HCT116 (cell line): ENCODE measurements around the gene MAPK10. TPM values are rescaled to one million over a fixed set of nuclear protein-coding genes. Genes with fewer than 3 reads are reported as not detected.

Experiments
- ATAC-seq: fragments of 200-7000 bp; cut with Tn5 transposase; 2 replicates; pipeline ENCODE4 v1.9.1; 2020; ENCODE audit warnings: mild to moderate bottlenecking, moderate library complexity
- BruUV-seq: library from RNA; stranded (reverse); fragments of 400-500 nt; replicated peaks from 2 replicates; lab custom pipeline; 2021; lab: Mats Ljungman, UMichigan
- CTCF ChIA-PET: fragments of 300-600 bp; sonication (Branson Sonifier 250); formaldehyde crosslinking; loops from one replicate; lab custom pipeline; 2021; ENCODE audit warnings: antibody characterized with exemption; lab: Charles Lee
- POLR2A ChIA-PET: fragments of 300-600, 350-600 bp; sonication (Branson Sonifier 250); formaldehyde crosslinking; loops from one replicate; lab custom pipeline; 2021; ENCODE audit warnings: antibody characterized with exemption; lab: Charles Lee
- RAD21 ChIA-PET, 2 experiments: fragments of 300-600 bp; sonication (Branson Sonifier 250); formaldehyde crosslinking; loops; one replicate each; lab custom pipeline; 2023; ENCODE audit warnings: low total read pairs in 2 of 2; ENCODE audit not compliant: uncharacterized antibody in 2 of 2, unreplicated experiment in 2 of 2, low non-redundant PET in 1 of 2; lab: Charles Lee
- DNase-seq: peaks from one replicate; pipeline ENCODE4 v3.0.0-alpha.2; 2010; ENCODE audit warnings: low read depth, low spot score
- H2AFZ ChIP-seq: fragments of 200-600 bp; shearing (Covaris generic), sonication (generic); 2 replicates; pipeline ENCODE4 v1.6.1; 2017; ENCODE audit warnings: low read depth, mixed run types, mixed read lengths, antibody characterized with exemption, low read length; ENCODE audit not compliant: poor library complexity, severe bottlenecking
- H3K27ac ChIP-seq: 2 replicates; pipeline ENCODE4 v1.5.1; 2012; ENCODE audit warnings: low read depth, low read length
- H3K27me3 ChIP-seq: fragments of 200-600 bp; sonication (generic); 2 replicates; pipeline ENCODE4 v1.6.1; 2016; ENCODE audit warnings: mixed run types, low read length, mixed read lengths; ENCODE audit not compliant: insufficient read depth
- H3K36me3 ChIP-seq, 2 experiments: fragments of 200-500 bp in 1 of 2; fragments of 200-600 bp in 1 of 2; sonication (Bioruptor generic) in 1 of 2; sonication (generic) in 1 of 2; 2 replicates each; pipeline versions ENCODE4 v1.5.1 to v1.6.1; 2014 to 2016; ENCODE audit warnings: low read length in 2 of 2, inconsistent platforms in 1 of 2, mixed read lengths in 1 of 2, mixed run types in 1 of 2; ENCODE audit not compliant: insufficient read depth in 2 of 2, control insufficient read depth in 1 of 2
- H3K4me1 ChIP-seq, 2 experiments: fragments of 200-600 bp in 1 of 2; sonication (generic) in 1 of 2; 2 replicates each; pipeline versions ENCODE4 v1.5.1 to v1.6.1; 2012 to 2017; ENCODE audit warnings: low read length in 2 of 2, inconsistent platforms in 1 of 2, mild to moderate bottlenecking in 1 of 2, mixed read lengths in 1 of 2, mixed run types in 1 of 2, moderate library complexity in 1 of 2; ENCODE audit not compliant: insufficient read depth in 2 of 2, control insufficient read depth in 1 of 2
- H3K4me2 ChIP-seq: fragments of 200-600 bp; sonication (generic); 2 replicates; pipeline ENCODE4 v1.6.1; 2017; ENCODE audit warnings: mixed run types, low read length, mixed read lengths
- H3K4me3 ChIP-seq, 2 experiments: fragments of 200-600 bp in 1 of 2; sonication (generic) in 1 of 2; replicated peaks in 1 of 2; 2 replicates each; pipeline ENCODE4 v1.5.1; 2011 to 2016; ENCODE audit warnings: low read length in 2 of 2, control low read depth in 1 of 2, low read depth in 1 of 2, mild to moderate bottlenecking in 1 of 2, mixed read lengths in 1 of 2, mixed run types in 1 of 2
- H3K79me2 ChIP-seq: fragments of 200-600 bp; sonication (generic); 2 replicates; pipeline ENCODE4 v1.6.1; 2017; ENCODE audit warnings: mild to moderate bottlenecking, mixed run types, low read length, moderate library complexity, mixed read lengths; ENCODE audit not compliant: insufficient read depth
- H3K9ac ChIP-seq: fragments of 200-600 bp; sonication (generic); 2 replicates; pipeline ENCODE4 v1.6.1; 2016; ENCODE audit warnings: low read length, mixed read lengths
- H3K9me2 ChIP-seq: fragments of 200-600 bp; sonication (generic), shearing (Covaris generic); 2 replicates; pipeline ENCODE4 v1.6.1; 2017; ENCODE audit warnings: mixed run types, mild to moderate bottlenecking, moderate library complexity; ENCODE audit not compliant: insufficient read depth
- H3K9me3 ChIP-seq, 2 experiments: fragments of 200-500 bp in 1 of 2; fragments of 200-600 bp in 1 of 2; sonication (Bioruptor generic) in 1 of 2; sonication (generic) in 1 of 2; 2 replicates each; pipeline ENCODE4 v1.6.1; 2014 to 2017; ENCODE audit warnings: low read length in 2 of 2, mixed read lengths in 2 of 2, inconsistent platforms in 1 of 2, low read depth in 1 of 2, mild to moderate bottlenecking in 1 of 2, mixed run types in 1 of 2, moderate library complexity in 1 of 2; ENCODE audit not compliant: control insufficient read depth in 1 of 2, insufficient read depth in 1 of 2
- H4K20me1 ChIP-seq: fragments of 200-600 bp; sonication (generic), shearing (Covaris generic); 2 replicates; pipeline ENCODE4 v1.6.1; 2017; ENCODE audit warnings: mixed run types, mild to moderate bottlenecking, moderate library complexity; ENCODE audit not compliant: insufficient read depth
- CBX3 ChIP-seq: IDR thresholded peaks from 2 replicates; pipeline ENCODE4 v1.6.1; 2012; ENCODE audit warnings: low read depth
- CEBPB ChIP-seq: IDR thresholded peaks from 2 replicates; pipeline ENCODE4 v1.6.1; 2012; ENCODE audit warnings: low read depth
- EZH2 ChIP-seq: fragments of 200-600 bp; sonication (generic); IDR thresholded peaks from 2 replicates; pipeline ENCODE4 v1.6.1; 2017; ENCODE audit warnings: antibody characterized with exemption, mixed run types
- EZH2phosphoT487 ChIP-seq: fragments of 200-600 bp; IDR thresholded peaks from 2 replicates; pipeline ENCODE4 v1.6.1; 2018; ENCODE audit warnings: antibody characterized with exemption, borderline replicate concordance
- JUND ChIP-seq: IDR thresholded peaks from 2 replicates; pipeline ENCODE4 v1.6.1; 2012
- POLR2A ChIP-seq: IDR thresholded peaks from 2 replicates; pipeline ENCODE4 v1.7.0; 2011; ENCODE audit warnings: borderline replicate concordance; ENCODE audit not compliant: insufficient read depth, insufficient read length; ENCODE audit errors: extremely low read depth
- POLR2AphosphoS5 ChIP-seq: IDR thresholded peaks from 2 replicates; pipeline ENCODE4 v1.6.1; 2011; ENCODE audit warnings: mild to moderate bottlenecking, low read depth, low read length, moderate library complexity
- RAD21 ChIP-seq: IDR thresholded peaks from 2 replicates; pipeline ENCODE4 v1.6.1; 2012; ENCODE audit warnings: low read depth, mild to moderate bottlenecking
- SIN3A ChIP-seq: IDR thresholded peaks from 2 replicates; pipeline ENCODE4 v1.6.1; 2012; ENCODE audit warnings: low read depth
- SRF ChIP-seq: IDR thresholded peaks from 2 replicates; pipeline ENCODE4 v1.6.1; 2012; ENCODE audit warnings: low read depth
- TCF7L2 ChIP-seq: IDR thresholded peaks from 2 replicates; pipeline ENCODE4 v1.7.0; 2011; ENCODE audit warnings: borderline replicate concordance, inconsistent platforms; ENCODE audit not compliant: insufficient read depth, insufficient read length; ENCODE audit errors: extremely low read depth
- YY1 ChIP-seq: IDR thresholded peaks from 2 replicates; pipeline ENCODE4 v1.6.1; 2011; ENCODE audit warnings: low read length, low read depth, moderate library complexity, mild to moderate bottlenecking; ENCODE audit not compliant: insufficient replicate concordance; ENCODE audit errors: extremely low read depth
- ZFX ChIP-seq: fragments of 450-650 bp; IDR thresholded peaks from 2 replicates; pipeline ENCODE4 v1.6.1; 2017
- ZNF274 ChIP-seq: fragments of 200-500 bp; sonication (Bioruptor generic); IDR thresholded peaks from 2 replicates; pipeline ENCODE4 v1.6.1; 2014; ENCODE audit warnings: mild to moderate bottlenecking, low read depth, low read length, inconsistent platforms
- intact Hi-C: fragments of 100-400 bp; cut with micrococcal nuclease; formaldehyde crosslinking; loops from 2 replicates; pipeline ENCODE4 v1.10.0; 2022
- total RNA-seq: library from RNA; stranded (reverse); gene quantifications from one replicate; pipeline ENCODE4 v1.2.1, GENCODE V29; 2021; ENCODE audit not compliant: unreplicated experiment
- TF ChIP-seq, protein P1 (sequence below), 3 experiments: fragments of 200-600 bp in 1 of 3; sonication (generic) in 1 of 3; IDR thresholded peaks in 2 of 3; conservative IDR thresholded peaks in 1 of 3; 2 replicates each; pipeline ENCODE4 v1.5.1; 2012 to 2017; ENCODE audit warnings: low read depth in 2 of 3, low read length in 2 of 3, antibody characterized with exemption in 1 of 3, borderline replicate concordance in 1 of 3, control low read depth in 1 of 3, mild to moderate bottlenecking in 1 of 3, mixed read lengths in 1 of 3, mixed run types in 1 of 3, moderate library complexity in 1 of 3; ENCODE audit not compliant: insufficient read depth in 1 of 3
- TF ChIP-seq, protein P2 (sequence below): IDR thresholded peaks from 2 replicates; pipeline ENCODE4 v1.6.1; 2012; ENCODE audit warnings: low read depth
- TF ChIP-seq, protein P3 (sequence below): IDR thresholded peaks from 2 replicates; pipeline ENCODE4 v1.6.1; 2012
- TF ChIP-seq, protein P4 (sequence below): IDR thresholded peaks from 2 replicates; pipeline ENCODE4 v1.6.1; 2012
- TF ChIP-seq, protein P5 (sequence below): IDR thresholded peaks from 2 replicates; pipeline ENCODE4 v1.6.1; 2011; ENCODE audit warnings: mild to moderate bottlenecking, low read length, moderate library complexity; ENCODE audit not compliant: insufficient replicate concordance; ENCODE audit errors: extremely low read depth

Gene MAPK10
- total RNA-seq, 1 experiment from 2014 or later, result 0.52 TPM

DNA sequence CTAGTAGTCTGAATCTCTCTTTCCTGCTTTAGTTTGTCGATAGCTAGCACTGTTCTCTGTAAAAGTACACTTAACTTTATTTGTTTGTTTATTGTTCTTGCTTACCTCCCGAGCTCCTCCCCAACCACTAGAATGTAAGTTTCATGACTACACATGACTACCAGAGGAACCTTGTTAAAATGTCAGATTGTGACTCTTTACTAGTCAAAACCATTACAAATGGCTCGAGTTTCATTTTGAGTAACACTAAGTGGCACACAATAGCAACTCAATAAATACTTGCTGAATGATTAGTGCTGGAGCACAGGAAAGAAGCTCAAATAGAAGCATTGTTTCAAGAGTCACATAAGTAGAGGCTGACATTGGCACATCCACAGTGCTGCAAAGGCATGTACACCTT is 116.1 kb downstream of the MAPK10 start (continued):
- TF ChIP-seq, protein P1, sequence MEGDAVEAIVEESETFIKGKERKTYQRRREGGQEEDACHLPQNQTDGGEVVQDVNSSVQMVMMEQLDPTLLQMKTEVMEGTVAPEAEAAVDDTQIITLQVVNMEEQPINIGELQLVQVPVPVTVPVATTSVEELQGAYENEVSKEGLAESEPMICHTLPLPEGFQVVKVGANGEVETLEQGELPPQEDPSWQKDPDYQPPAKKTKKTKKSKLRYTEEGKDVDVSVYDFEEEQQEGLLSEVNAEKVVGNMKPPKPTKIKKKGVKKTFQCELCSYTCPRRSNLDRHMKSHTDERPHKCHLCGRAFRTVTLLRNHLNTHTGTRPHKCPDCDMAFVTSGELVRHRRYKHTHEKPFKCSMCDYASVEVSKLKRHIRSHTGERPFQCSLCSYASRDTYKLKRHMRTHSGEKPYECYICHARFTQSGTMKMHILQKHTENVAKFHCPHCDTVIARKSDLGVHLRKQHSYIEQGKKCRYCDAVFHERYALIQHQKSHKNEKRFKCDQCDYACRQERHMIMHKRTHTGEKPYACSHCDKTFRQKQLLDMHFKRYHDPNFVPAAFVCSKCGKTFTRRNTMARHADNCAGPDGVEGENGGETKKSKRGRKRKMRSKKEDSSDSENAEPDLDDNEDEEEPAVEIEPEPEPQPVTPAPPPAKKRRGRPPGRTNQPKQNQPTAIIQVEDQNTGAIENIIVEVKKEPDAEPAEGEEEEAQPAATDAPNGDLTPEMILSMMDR (IDR thresholded peaks at IDR 0.05 in 2 of 3, conservative IDR thresholded peaks at IDR 0.05 in 1 of 3; ENCODE audit: borderline replicate concordance in 1 of 3, insufficient read depth in 1 of 3, low read depth in 2 of 3, low read length in 2 of 3), result no peak
- TF ChIP-seq ZFX (no peak), YY1 (no peak)

DNA sequence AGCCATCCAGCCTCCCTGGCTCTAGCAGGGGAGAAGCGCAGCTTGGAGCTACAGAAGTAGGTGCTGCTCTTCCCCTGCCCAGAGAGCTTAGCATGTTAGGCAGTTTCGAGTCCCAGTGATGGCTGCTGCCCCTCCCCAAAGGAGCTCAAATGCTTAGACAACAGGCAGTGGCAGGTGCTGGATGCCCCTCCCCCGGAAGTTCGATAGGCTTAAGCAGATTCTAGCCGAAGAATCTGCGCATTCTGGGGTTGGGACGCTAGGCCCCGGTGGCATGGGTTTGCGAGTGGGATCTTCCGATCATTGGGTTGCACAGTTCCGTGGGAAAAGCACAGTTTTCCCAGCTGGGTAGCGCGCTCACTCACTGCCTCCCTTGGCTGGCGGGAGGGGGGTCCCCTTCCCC is 117.2 kb downstream of the MAPK10 start:
- H2AFZ ChIP-seq, result no peak overlapping the region
- H3K79me2 ChIP-seq, result no peaks in the 10 kb centered on the region
- no TSS peak for BruUV-seq
- CTCF ChIA-PET, result no interaction called here
- DNase-seq (no peak), ATAC-seq (no peak)
- H3K36me3 ChIP-seq, result no peaks in the 10 kb centered on the region
- RAD21 ChIA-PET, result no interaction called here
- H3K9me3 ChIP-seq, result no peaks in the 10 kb centered on the region
- no peak overlapping the region for H3K4me3 ChIP-seq
- no peaks in the 10 kb centered on the region for H4K20me1 ChIP-seq
- intact Hi-C loops, result no loop called here
- H3K27me3 ChIP-seq, result no peaks in the 10 kb centered on the region
- H3K27ac ChIP-seq, result no peak overlapping the region
- H3K4me2 ChIP-seq, result no peak overlapping the region
- H3K9me2 ChIP-seq, result no peaks in the 10 kb centered on the region
- no peak overlapping the region for H3K9ac ChIP-seq
- TF ChIP-seq EZH2phosphoT487, result no peak
- TF ChIP-seq CBX3, result no peak
- no peak for TF ChIP-seq JUND
- no peak for TF ChIP-seq POLR2A
- TF ChIP-seq ZNF274, result no peak
- TF ChIP-seq YY1, result no peak
- TF ChIP-seq, protein P2, sequence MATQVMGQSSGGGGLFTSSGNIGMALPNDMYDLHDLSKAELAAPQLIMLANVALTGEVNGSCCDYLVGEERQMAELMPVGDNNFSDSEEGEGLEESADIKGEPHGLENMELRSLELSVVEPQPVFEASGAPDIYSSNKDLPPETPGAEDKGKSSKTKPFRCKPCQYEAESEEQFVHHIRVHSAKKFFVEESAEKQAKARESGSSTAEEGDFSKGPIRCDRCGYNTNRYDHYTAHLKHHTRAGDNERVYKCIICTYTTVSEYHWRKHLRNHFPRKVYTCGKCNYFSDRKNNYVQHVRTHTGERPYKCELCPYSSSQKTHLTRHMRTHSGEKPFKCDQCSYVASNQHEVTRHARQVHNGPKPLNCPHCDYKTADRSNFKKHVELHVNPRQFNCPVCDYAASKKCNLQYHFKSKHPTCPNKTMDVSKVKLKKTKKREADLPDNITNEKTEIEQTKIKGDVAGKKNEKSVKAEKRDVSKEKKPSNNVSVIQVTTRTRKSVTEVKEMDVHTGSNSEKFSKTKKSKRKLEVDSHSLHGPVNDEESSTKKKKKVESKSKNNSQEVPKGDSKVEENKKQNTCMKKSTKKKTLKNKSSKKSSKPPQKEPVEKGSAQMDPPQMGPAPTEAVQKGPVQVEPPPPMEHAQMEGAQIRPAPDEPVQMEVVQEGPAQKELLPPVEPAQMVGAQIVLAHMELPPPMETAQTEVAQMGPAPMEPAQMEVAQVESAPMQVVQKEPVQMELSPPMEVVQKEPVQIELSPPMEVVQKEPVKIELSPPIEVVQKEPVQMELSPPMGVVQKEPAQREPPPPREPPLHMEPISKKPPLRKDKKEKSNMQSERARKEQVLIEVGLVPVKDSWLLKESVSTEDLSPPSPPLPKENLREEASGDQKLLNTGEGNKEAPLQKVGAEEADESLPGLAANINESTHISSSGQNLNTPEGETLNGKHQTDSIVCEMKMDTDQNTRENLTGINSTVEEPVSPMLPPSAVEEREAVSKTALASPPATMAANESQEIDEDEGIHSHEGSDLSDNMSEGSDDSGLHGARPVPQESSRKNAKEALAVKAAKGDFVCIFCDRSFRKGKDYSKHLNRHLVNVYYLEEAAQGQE, result no peak
- no peak for TF ChIP-seq SRF
- TF ChIP-seq POLR2AphosphoS5, result no peak
- TF ChIP-seq, protein P3, sequence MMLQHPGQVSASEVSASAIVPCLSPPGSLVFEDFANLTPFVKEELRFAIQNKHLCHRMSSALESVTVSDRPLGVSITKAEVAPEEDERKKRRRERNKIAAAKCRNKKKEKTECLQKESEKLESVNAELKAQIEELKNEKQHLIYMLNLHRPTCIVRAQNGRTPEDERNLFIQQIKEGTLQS, result no peak
- TF ChIP-seq EZH2, result no peak
- TF ChIP-seq TCF7L2, result no peak
- TF ChIP-seq, protein P4, sequence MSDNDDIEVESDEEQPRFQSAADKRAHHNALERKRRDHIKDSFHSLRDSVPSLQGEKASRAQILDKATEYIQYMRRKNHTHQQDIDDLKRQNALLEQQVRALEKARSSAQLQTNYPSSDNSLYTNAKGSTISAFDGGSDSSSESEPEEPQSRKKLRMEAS, result no peak
- TF ChIP-seq RAD21, result no peak
- no peak for TF ChIP-seq SIN3A
- TF ChIP-seq, protein P5, sequence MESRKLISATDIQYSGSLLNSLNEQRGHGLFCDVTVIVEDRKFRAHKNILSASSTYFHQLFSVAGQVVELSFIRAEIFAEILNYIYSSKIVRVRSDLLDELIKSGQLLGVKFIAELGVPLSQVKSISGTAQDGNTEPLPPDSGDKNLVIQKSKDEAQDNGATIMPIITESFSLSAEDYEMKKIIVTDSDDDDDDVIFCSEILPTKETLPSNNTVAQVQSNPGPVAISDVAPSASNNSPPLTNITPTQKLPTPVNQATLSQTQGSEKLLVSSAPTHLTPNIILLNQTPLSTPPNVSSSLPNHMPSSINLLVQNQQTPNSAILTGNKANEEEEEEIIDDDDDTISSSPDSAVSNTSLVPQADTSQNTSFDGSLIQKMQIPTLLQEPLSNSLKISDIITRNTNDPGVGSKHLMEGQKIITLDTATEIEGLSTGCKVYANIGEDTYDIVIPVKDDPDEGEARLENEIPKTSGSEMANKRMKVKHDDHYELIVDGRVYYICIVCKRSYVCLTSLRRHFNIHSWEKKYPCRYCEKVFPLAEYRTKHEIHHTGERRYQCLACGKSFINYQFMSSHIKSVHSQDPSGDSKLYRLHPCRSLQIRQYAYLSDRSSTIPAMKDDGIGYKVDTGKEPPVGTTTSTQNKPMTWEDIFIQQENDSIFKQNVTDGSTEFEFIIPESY, result no peak
- TF ChIP-seq CEBPB, result no peak
- POLR2A ChIA-PET, result no interaction called here
- H3K4me1 ChIP-seq, result no peaks in the 10 kb centered on the region
